Activated CD4-positive, alpha-beta T cell treated with anti-CD3 and anti-CD28 coated beads, Interleukin-2, Interleukin-4, amounts not matched to agents 100 ng/mL and 50 ng/mL, durations not matched to agents 16 hours and 8 hours (primary cell): Measurements from ENCODE around the gene RBBP5.

Experiments used
- DNase-seq: peaks from one replicate; pipeline ENCODE4 v3.0.0-alpha.2; 2020; ENCODE audit warnings: low spot score

The RBBP5 gene

GRCh38 chr1:205074084-205074483, 47.7 kb downstream of the RBBP5 start:
- DNase-seq = no peak

GRCh38 chr1:205073511-205073910, 48.3 kb downstream of the RBBP5 start:
- DNase-seq = no peak

- DNase-seq = no peak
Measured at GRCh38 chr1:205072881-205073280, 48.9 kb downstream of the RBBP5 start.

GRCh38 chr1:205072286-205072685, 49.5 kb downstream of the RBBP5 start:
- DNase-seq = no peak

GRCh38 chr1:205071801-205072200, 50.0 kb downstream of the RBBP5 start:
- no peak for DNase-seq

GRCh38 chr1:205071028-205071409, 50.8 kb downstream of the RBBP5 start:
- no peak for DNase-seq

- DNase-seq = no peak
Measured at GRCh38 chr1:205069371-205070125, 52.2 kb downstream of the RBBP5 start.

- no peak for DNase-seq
Measured at GRCh38 chr1:205068457-205069040, 53.2 kb downstream of the RBBP5 start.

- no peak for DNase-seq
Measured at GRCh38 chr1:205068001-205068400, 53.8 kb downstream of the RBBP5 start.

- DNase-seq = no peak
Measured at GRCh38 chr1:205067031-205067430, 54.7 kb downstream of the RBBP5 start.

GRCh38 chr1:205066141-205066818, 55.5 kb downstream of the RBBP5 start:
- no peak for DNase-seq

- DNase-seq = no peak
Measured at GRCh38 chr1:205065666-205066065, 56.1 kb downstream of the RBBP5 start.

GRCh38 chr1:205064741-205065316, 56.9 kb downstream of the RBBP5 start:
- no peak for DNase-seq

- no peak for DNase-seq
Measured at GRCh38 chr1:205064301-205064700, 57.5 kb downstream of the RBBP5 start.

- DNase-seq = no peak
Measured at GRCh38 chr1:205062895-205063294, 58.9 kb downstream of the RBBP5 start.

GRCh38 chr1:205062319-205062718, 59.5 kb downstream of the RBBP5 start:
- no peak for DNase-seq

- DNase-seq = peak; percentile 74
Measured at GRCh38 chr1:205061665-205062069, 60.1 kb downstream of the RBBP5 start.

- DNase-seq = no peak
Measured at GRCh38 chr1:205061227-205061626, 60.6 kb downstream of the RBBP5 start.

- no peak for DNase-seq
Measured at GRCh38 chr1:205060746-205061145, 61.0 kb downstream of the RBBP5 start.

GRCh38 chr1:205059660-205060059, 62.1 kb downstream of the RBBP5 start:
- DNase-seq = no peak

GRCh38 chr1:205058853-205059252, 62.9 kb downstream of the RBBP5 start:
- no peak for DNase-seq

- no peak for DNase-seq
Measured at GRCh38 chr1:205057808-205058575, 63.8 kb downstream of the RBBP5 start.
